Measurements from ENCODE around the gene DDI2. TPM values are rescaled to one million over a fixed set of nuclear protein-coding genes. Genes with fewer than 3 reads are reported as not detected.

DDI2 gene
- total RNA-seq (2014; rRNA removed; shearing (Covaris generic)) (23.5 and 29.6 TPM in 2 replicates), total RNA-seq (2022) (34.7 and 40.8 TPM in 2 replicates), Bru-seq, nascent RNA (percentile 80 among the genes with signal in this experiment), BruChase-seq, experiment 1, labeled RNA remaining after a 6-hour chase (percentile 82 among the genes with signal in this experiment), BruChase-seq, experiment 2, labeled RNA remaining after a 2-hour chase (percentile 91 among the genes with signal in this experiment)
- long read RNA-seq, full-length matches to known transcripts, result 20 of 26 reads
- long read RNA-seq, partial matches to known transcripts, result 0 of 26 reads
- long read RNA-seq, other reads (novel, unspliced or antisense), result 6 of 26 reads

- ChIA-PET POLR2A (interaction anchor here (0.5 to 1.6 kb wide), 12 partner anchors 10 to 97 kb away, joined by 3 to 10 read pairs (median 4); no protein-coding TSS in a partner anchor), CTCF (ENCODE audit: unreplicated experiment) (interaction anchor here (0.7 kb wide), 1 partner anchor 80 kb away, joined by 3 read pairs; no protein-coding TSS in a partner anchor)
Observed at GRCh38 chr1:15617173-15618076, at the start of gene DDI2. Gene DDI2 (plus strand): TSS chr1:15617458. CDS start chr1:15617671, 213 bp downstream.

GRCh38 chr1:15568387-15569073, 48.7 kb upstream of the DDI2 start:
- TF ChIP-seq EZH2phosphoT487 (IDR thresholded peaks at IDR 0.05; ENCODE audit: borderline replicate concordance, low read depth, low read length), result no peak
- no peak for TF ChIP-seq CTCF (conservative IDR thresholded peaks at IDR 0.05; ENCODE audit: low read length)
- DNase-seq (ENCODE audit: low spot score), result no peak
- Histone ChIP-seq H3K36me3 (ENCODE audit: insufficient read depth, low read length) (peaks cover 71% of the 10 kb centered on the region), H3K9me2 (ENCODE audit: insufficient read depth, low read length) (no peaks in the 10 kb centered on the region), H3K4me1 (ENCODE audit: insufficient read depth, low read length, poor library complexity, severe bottlenecking) (peaks cover 48% of the 10 kb centered on the region), H3K4me3 (ENCODE audit: low read depth, low read length, poor library complexity, severe bottlenecking) (no peak overlapping the region), H2AFZ (ENCODE audit: low read length) (no peak overlapping the region), H3K9me3 (ENCODE audit: low read length) (no peaks in the 10 kb centered on the region), H3K4me2 (ENCODE audit: low read length) (no peak overlapping the region), H3K27ac (ENCODE audit: low read depth, low read length, poor library complexity, severe bottlenecking) (no peak overlapping the region), H3K79me2 (ENCODE audit: insufficient read depth, low read depth, low read length) (no peaks in the 10 kb centered on the region), H4K20me1 (ENCODE audit: insufficient read depth, low read length) (no peaks in the 10 kb centered on the region)
- BruUV-seq (replicated peaks), result no TSS peak
- intact Hi-C loops (cut with micrococcal nuclease; ENCODE audit: unreplicated experiment), result no loop called here
- POLR2A ChIA-PET, result interaction anchor here (0.6 to 0.7 kb wide), 2 partner anchors 11 to 117 kb away, joined by 3 to 4 read pairs; no protein-coding TSS in a partner anchor
- CTCF ChIA-PET (ENCODE audit: unreplicated experiment), result no interaction called here

More at GRCh38 chr1:15617173-15618076, at the start of gene DDI2:
- Histone ChIP-seq H3K4me1 (ENCODE audit: insufficient read depth, low read length, poor library complexity, severe bottlenecking) (peaks cover 28% of the 10 kb centered on the region), H3K9me3 (ENCODE audit: low read length) (no peaks in the 10 kb centered on the region), H3K36me3 (ENCODE audit: insufficient read depth, low read length) (peaks cover 30% of the 10 kb centered on the region), H3K4me2 (ENCODE audit: low read length) (peak within 1 kb of the TSS; percentile 92), H3K4me3 (ENCODE audit: low read depth, low read length, poor library complexity, severe bottlenecking) (peak within 1 kb of the TSS; percentile 99), H2AFZ (ENCODE audit: low read length) (peak within 1 kb of the TSS; percentile 91), H3K27ac (ENCODE audit: low read depth, low read length, poor library complexity, severe bottlenecking) (peak within 1 kb of the TSS; percentile 71), H4K20me1 (ENCODE audit: insufficient read depth, low read length) (peaks cover 12% of the 10 kb centered on the region; the same call in 1 of the 2 replicates), H3K79me2 (ENCODE audit: insufficient read depth, low read depth, low read length) (peaks cover 51% of the 10 kb centered on the region), H3K9me2 (ENCODE audit: insufficient read depth, low read length) (no peaks in the 10 kb centered on the region)
- TF ChIP-seq EZH2phosphoT487 (IDR thresholded peaks at IDR 0.05; ENCODE audit: borderline replicate concordance, low read depth, low read length) (no peak), CTCF (conservative IDR thresholded peaks at IDR 0.05; ENCODE audit: low read length) (no peak)
- intact Hi-C loops (cut with micrococcal nuclease; ENCODE audit: unreplicated experiment), result loop anchor here (1.0 to 2.0 kb wide), 3 partner anchors 46 to 91 kb away; partner anchors contain the start of gene DNAJC16
- no TSS peak for BruUV-seq (replicated peaks)
- DNase-seq (ENCODE audit: low spot score), result peak; percentile 92
